ENCODE measurements around the gene GPC1. TPM values are rescaled to one million over a fixed set of nuclear protein-coding genes. Genes with fewer than 3 reads are reported as not detected.

GPC1 gene
- total and polyA plus RNA-seq, 10 donors = 4.1 to 25.0 (median 15.1) TPM

DNA sequence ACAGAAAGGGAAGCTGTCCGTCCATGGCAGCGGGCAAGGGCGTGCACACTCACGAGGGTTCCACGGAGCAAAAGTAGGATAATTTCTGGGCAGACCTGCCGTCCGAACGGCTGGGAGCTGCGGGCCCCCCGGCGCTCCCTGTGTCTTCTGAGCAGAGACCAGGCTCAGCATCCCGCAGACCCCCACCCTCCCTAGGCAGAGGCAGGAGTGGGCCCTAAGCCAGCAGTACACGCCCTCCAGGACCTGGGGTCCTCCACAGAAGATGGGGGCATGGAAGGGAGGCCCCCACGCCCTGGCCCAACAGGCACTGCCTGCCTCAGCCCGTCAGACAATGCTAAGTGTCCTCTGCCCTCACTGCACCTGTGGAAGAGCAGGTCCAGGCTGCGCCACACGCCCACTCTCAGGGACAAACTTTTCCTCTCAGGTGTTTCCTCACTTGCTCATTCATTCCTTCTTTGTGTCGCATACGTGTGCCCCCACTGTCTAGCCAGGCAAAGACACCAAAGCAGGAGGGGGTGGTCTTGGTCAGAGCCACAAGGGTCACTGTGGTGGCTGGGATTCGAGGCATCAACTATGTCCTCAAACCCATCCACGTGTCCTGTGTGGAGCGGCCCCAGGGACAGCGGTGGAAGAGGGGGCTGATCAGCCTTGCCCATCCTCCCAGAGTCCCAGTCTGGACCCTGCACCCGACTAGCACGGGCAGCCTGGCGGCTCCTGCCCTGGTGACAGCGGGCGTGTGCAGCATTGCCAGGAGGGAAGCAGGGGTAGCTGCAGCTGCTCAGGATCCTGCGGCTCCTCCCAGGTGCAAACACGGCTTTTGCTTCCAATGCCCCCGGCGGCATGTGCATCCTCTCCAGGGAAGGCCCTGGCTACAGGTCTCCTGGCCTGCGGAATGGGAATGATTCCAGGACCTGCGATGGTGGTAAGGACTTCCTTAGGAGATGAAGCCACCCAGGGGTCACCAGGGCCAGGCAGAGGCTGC lies 2.4 kb upstream of the GPC1 start:
- H3K27me3 ChIP-seq (replicated peaks in 1 of 7) = peaks cover 0 to 65% (median 29%) of the 10 kb centered on the region in 7 donors
- no peaks in the 10 kb centered on the region for H3K9me3 ChIP-seq
- 82 to 85% (median 83%) methylated on average over 20 to 34 of the region's 34 CpGs for WGBS, 5 donors
- H3K27ac ChIP-seq = no peak overlapping the region
- intact Hi-C loops (cut with DNase I; ENCODE audit: low total_unique reads) = loop anchor here (10.0 kb wide), 1 partner anchor 368 kb away; no protein-coding TSS in a partner anchor
- H3K36me3 ChIP-seq = no peaks in the 10 kb centered on the region
- no peak for TF ChIP-seq POLR2A (IDR thresholded peaks at IDR 0.05)
- no peak for TF ChIP-seq POLR2AphosphoS5 (IDR thresholded peaks at IDR 0.05)
- TF ChIP-seq CTCF (IDR thresholded peaks at IDR 0.05 in 8 of 11, conservative IDR thresholded peaks at IDR 0.05 in 3 of 11) = no peak
- no peak overlapping the region for H3K4me3 ChIP-seq
- DNase-seq = peak; percentile 73
- H3K4me1 ChIP-seq = peaks cover 0 to 38% (median 26%) of the 10 kb centered on the region in 6 donors

DNA sequence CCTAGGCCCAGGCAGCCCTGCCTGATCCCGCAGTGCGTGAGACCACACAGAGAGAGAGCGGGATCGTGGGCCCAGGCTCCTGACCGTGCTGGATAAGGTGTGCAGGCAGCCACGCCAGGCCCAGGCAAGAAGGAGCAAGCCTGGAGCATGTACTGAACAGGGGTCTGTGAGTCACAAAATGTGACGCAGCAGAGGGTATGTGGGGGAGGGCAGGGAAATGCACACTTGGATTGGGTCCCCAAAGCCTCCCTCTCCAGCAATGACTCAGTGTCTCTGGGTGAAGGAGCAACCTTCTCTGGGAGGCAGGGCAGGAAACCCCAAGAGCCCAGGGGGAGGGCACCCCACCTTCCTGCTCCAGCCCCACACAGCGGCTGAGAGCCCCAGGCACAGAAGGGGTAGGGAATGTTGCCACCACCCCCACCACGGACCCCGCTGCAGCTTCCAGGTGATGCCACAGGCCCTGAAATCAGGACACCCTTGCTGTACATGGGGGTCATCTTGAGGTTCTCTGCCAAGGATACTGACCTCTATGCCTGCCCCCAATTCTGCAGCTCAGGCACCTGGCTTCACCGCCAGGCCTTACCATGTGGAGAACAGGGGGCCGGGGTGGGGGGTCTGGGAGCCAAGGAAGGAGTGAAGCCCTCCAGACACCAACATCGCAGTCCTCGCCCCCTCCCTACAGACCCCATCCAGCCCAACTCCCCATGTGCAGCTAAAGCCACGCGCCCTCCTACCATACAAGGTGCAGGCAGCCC lies 1.3 kb upstream of the GPC1 start:
- Histone ChIP-seq H3K27ac (peak overlapping the region in 4 of 8 donors; percentile 58 to 86 (median 78)), H3K4me1 (peaks cover 0 to 46% (median 29%) of the 10 kb centered on the region in 6 donors), H3K4me3 (peak overlapping the region in 5 of 8 donors; percentile 60 to 81 (median 65)), H3K36me3 (no peaks in the 10 kb centered on the region), H3K9me3 (no peaks in the 10 kb centered on the region), H3K27me3 (replicated peaks in 1 of 7) (peaks cover 0 to 71% (median 35%) of the 10 kb centered on the region in 7 donors)
- DNase-seq = peak; percentile 78
- intact Hi-C loops (cut with DNase I; ENCODE audit: low total_unique reads) = loop anchor here (10.0 kb wide), 1 partner anchor 369 kb away; no protein-coding TSS in a partner anchor
- WGBS, 5 donors = 79 to 85% (median 83%) methylated on average over 15 to 16 of the region's 16 CpGs
- TF ChIP-seq POLR2AphosphoS5 (IDR thresholded peaks at IDR 0.05) = no peak
- no peak for TF ChIP-seq CTCF (IDR thresholded peaks at IDR 0.05 in 8 of 11, conservative IDR thresholded peaks at IDR 0.05 in 3 of 11)
- no peak for TF ChIP-seq POLR2A (IDR thresholded peaks at IDR 0.05)

DNA sequence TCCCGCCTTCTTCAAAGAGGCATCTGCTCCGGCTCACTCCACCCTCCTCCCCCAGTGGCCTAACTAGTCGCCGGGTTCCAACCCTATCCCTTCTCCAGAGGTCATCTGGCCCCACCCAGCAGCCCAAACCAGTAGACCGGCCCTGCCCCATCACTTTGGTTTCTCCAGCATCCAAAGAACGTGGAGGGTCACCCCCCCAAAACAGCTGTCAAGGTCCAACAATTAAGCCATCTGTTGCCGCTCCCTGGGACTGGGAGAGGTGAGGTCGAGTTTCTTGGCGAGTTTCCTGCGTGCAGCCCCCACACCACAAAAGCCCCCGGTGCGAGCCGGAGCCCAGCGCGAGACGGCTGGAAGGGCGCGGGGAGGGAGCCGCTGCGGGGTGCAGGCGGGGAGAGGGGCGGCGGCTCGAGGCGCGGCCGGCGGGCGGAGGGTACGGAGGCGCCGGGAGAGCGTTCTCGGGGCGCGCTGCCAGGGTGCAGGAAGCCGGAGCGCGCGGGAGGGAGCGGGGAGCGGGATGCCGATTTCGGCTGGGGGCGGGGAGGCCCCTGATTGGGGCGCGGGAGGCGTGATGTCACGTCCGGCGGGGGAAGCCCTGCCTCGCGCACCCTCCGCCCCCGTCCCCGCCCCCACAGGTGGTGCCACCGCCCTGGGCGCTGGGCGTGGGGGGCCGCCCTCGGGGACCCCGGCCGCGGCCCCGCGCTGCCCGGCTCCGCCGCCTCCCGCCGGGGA lies 571 bp upstream of the GPC1 start:
- peak; percentile 95 for DNase-seq
- intact Hi-C loops (cut with DNase I; ENCODE audit: low total_unique reads) = loop anchor here (10.0 kb wide), 1 partner anchor 370 kb away; no protein-coding TSS in a partner anchor
- peaks cover 0 to 70% (median 35%) of the 10 kb centered on the region in 7 donors for H3K27me3 ChIP-seq (replicated peaks in 1 of 7)

More for the DNA sequence above, 571 bp upstream of the GPC1 start:
- Histone ChIP-seq H3K36me3 (no peaks in the 10 kb centered on the region), H3K27ac (peak overlapping the region in 6 of 8 donors; percentile 58 to 87 (median 78)), H3K4me3 (peak overlapping the region; percentile 45 to 81 (median 63)), H3K9me3 (no peaks in the 10 kb centered on the region), H3K4me1 (peaks cover 0 to 46% (median 29%) of the 10 kb centered on the region in 6 donors)
- 1 to 4% (median 2%) methylated on average over 28 to 71 of the region's 71 CpGs for WGBS, 5 donors
- TF ChIP-seq POLR2A (IDR thresholded peaks at IDR 0.05) (no peak), POLR2AphosphoS5 (IDR thresholded peaks at IDR 0.05) (peak in 2 of 3 donors; percentile 58 to 66)
